GM15510 (cell line): ENCODE results near the gene POLR1E.

Experiments
- POLR2A ChIP-seq: IDR thresholded peaks from 3 replicates; pipeline ENCODE4 v1.6.1; 2011; ENCODE audit warnings: borderline replicate concordance; ENCODE audit not compliant: insufficient read length; ENCODE audit errors: extremely low read depth

POLR1E gene

DNA sequence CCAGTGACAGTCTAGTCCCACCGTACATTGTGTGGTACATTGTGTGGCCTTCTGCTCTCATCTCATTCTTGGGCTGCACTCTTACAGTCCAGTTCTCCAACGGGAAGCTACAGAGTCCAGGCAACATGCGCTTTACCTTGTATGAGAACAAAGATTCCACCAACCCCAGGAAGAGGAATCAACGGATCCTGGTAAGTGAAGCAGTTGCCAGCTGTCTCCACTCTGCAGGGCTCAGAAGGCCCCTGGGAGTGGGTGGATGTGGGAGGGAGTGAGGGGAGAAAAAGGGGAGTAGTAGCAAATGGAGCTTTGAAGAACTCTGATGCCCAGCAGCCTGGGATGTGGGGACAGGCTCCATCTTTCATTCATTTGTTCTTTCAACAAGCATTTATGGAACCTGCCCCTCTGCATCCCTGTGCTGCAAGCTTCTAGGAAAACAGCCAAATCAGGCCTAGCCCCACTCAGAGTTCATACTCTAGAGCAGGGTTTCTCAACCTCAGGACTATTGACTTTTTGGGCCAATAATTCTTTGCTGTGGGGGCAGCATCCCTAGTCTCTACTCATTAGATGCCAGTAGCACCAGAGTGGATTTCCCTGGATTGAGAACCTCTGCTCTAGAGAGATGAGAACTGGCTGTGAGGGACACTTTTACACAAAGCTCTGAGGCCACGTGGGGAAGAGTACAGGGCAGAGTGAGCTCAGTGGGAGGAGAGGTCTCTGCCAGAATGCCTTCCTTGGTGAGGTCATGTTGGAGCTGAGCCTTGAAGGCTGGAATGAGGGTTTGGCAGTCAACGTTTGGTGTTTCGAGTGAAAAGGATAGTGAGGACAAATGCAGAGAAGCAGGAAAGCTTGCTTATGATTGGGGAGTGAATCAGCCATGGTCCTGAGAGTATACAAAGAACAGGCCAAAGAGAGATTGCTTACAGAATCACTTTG is 1.1 kb downstream of the POLR1E start:
- TF ChIP-seq POLR2A: no peak

DNA sequence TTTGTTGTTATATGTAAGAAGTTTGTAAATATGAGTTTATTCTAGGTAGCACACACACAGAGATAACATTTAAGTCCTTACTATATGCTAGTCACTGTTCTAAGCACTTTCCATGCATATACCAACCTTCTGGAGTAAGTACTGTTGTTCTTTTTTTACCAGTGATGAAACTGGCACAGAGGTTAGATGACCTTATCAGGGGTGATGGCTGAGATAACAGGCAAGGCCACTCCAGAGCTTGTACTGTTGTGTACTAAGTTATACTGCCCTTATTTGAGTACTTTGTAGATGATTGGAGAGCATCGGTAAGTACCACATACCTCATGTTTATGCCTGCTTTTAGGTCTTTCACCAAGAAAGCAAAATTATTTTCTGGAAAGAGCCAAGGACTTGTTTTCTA is 6.2 kb downstream of the POLR1E start:
- no peak for TF ChIP-seq POLR2A

GRCh38 chr9:37495571-37495970 is 9.8 kb downstream of the POLR1E start:
- TF ChIP-seq POLR2A: no peak

DNA sequence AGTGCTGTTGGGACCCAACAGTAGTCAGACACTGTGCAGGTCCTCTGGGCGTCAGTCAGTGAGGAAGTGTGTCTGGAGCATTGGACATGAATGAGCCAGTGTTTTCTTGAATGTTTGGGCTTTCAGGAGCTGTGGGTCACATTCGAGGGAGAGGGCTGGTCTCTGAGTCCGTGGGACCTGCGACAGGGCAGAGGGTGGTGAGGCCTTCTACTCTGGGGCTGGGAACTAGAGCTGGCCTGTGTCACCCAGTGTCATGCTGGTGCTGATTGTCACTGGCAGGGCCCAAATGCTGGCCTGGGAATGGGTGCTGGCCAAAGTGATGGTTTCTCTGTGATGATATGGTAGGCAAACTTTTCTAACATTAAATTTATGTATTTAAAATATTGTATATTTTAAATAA is 10.3 kb downstream of the POLR1E start:
- TF ChIP-seq POLR2A: no peak

GRCh38 chr9:37497320-37497719 is 11.6 kb downstream of the POLR1E start:
- TF ChIP-seq POLR2A: no peak

- TF ChIP-seq POLR2A: no peak
Measured at GRCh38 chr9:37498457-37498856, 12.7 kb downstream of the POLR1E start.

DNA sequence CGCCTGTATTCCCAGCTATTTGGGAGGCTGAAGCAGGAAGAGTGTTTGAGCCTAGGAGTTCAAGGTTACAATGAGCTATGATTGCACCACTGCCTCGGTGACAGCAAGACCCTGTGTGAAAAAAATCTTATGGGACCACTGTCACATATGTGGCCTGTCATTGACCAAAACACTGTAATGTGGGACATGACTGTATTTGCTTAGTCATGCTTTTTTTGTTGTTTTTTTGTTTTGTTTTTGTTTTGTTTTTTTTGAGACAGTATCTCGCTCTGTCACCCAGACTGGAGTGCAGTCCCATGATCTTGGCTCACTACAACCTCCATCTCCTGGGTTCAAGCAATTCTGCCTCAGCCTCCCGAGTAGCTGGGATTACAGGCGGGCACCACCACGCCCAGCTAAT is 13.5 kb downstream of the POLR1E start:
- no peak for TF ChIP-seq POLR2A

DNA sequence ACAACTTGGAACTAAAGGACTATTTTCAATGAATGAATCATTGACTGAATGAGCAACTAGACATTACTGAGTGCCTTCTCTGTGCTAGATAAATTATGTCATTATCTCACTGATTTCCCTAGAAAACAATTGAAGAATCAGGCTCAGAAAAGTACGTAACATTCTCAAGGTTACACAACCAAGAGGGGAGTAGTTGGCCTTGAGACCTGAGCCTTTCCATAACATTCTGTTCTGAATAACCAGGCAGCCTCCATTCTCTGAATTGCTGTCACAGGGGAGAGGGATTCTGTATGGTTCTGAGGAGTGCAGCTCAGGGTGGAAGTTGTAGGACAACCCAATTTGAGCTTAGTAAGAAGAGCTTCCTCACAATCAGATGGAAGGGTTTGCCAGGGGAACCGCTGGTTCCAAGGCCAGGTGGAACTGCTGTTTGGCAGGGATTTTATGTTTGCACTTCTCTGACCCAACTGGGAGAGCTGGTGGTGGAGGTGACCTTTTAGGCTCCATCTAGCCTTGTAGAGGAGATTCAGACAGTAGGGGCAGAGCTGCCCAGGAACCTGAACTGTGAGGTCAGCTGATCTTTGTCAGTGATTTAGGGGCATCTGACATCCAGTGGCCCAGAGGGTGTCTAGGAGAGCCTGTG is 16.3 kb downstream of the POLR1E start:
- no peak for TF ChIP-seq POLR2A

GRCh38 chr9:37503736-37504135 is 18.0 kb downstream of the POLR1E start:
- TF ChIP-seq POLR2A: no peak

- TF ChIP-seq POLR2A: no peak
Measured at GRCh38 chr9:37504605-37505004, 18.9 kb downstream of the POLR1E start.

DNA sequence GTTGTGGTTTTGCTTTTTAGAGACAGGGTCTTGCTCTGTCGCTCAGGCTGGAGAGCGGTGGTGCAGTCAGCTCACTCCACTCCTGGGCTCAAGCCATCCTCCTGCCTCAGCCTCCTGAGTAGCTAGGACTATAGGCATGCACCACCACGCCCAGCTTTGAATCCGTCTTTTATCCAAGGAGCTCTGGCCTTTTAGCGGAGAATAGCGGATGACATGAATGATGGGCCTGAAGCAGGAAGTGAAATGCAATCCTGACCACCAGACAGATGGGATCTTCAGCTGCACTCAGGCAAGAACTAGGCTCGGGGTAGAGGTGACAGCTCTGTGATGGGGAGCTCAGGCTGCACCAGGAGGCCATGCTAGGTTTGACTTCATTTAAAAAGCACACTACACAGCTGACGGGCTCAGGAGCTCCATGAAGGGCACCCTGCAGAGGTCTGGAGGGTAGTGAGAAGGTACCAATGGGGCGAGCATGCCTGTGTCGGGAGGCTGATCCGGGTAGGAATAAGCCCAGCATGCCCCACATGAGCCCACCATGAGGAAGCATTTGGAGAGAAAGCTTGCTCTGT is 21.9 kb downstream of the POLR1E start:
- TF ChIP-seq POLR2A: no peak

DNA sequence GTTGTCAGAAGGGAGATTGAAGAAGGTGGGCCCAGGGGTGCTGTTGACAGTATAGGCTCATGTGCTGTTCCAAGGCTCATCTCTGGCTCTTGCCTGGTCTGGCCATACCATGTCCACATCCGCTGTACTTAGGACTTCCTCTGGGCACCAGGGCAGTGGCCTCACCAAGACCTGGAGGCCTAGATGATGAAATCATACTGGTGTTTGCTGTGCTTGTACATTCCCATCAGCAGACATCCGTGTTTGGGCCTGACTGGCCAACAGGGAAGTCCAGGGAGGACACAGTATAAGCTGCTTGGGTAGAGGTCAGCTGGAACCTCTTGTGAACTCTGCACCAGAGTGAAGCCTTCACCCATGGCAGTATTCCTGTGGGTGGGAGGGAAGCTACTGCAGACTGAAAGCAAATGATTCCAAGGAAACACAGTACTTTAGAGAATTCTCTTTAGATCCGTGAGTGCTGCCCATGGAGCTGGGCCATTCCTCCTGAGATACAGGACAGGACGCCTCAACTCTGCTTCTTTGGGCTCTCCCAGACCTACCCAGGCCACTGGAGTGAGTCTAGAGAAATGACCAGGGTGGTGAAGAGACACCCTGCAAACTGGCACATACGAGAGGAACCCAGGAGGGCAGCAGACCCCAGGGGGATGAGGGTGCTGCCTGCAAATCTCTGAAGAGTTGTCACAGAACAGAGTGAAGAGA is 22.5 kb downstream of the POLR1E start:
- no peak for TF ChIP-seq POLR2A

- TF ChIP-seq POLR2A: no peak
Measured at GRCh38 chr9:37508834-37509206, 23.1 kb downstream of the POLR1E start.

- TF ChIP-seq POLR2A: no peak
Measured at GRCh38 chr9:37509536-37509935, 23.8 kb downstream of the POLR1E start.

GRCh38 chr9:37511016-37512010 is 25.6 kb downstream of the POLR1E start:
- no peak for TF ChIP-seq POLR2A

DNA sequence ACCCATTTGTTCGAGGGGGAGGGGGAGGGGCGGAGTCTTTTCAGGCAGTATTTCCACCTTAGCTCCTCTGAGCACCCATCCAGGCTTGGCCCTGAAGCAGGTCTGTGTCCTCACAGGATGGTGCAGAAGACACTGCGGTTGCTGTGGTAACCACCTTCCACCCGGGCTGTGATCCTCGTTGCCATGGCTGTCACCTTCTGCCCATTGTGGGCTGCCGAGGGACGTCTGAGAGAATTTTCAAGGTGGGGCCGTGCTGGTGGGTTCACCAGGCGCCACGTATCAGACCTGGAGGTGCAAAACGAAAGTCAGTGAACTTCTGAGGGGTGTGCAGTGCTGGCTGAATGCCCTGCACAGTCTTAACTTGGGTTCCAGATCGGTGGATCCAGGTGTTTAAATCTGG is 26.7 kb downstream of the POLR1E start:
- TF ChIP-seq POLR2A: no peak
